HUES6 (cell line): ENCODE data around the gene LRRC4B.
"Not testable (repeated sequence)": the region's sequence is repeated elsewhere in the genome, so short reads cannot be mapped to it uniquely, and the experiment has no call there.

Experiments
- H3K27ac ChIP-seq: 2 replicates; pipeline ENCODE4 v1.7.0; 2013; ENCODE audit warnings: low read depth, mild to moderate bottlenecking, low read length, inconsistent platforms
- H3K27me3 ChIP-seq: 2 replicates; pipeline ENCODE4 v1.6.1; 2013; ENCODE audit warnings: low read length; ENCODE audit not compliant: control insufficient read depth, insufficient read depth
- H3K36me3 ChIP-seq: 2 replicates; pipeline ENCODE4 v1.6.1; 2013; ENCODE audit warnings: low read length; ENCODE audit not compliant: control insufficient read depth, insufficient read depth
- H3K4me1 ChIP-seq: 2 replicates; pipeline ENCODE4 v1.6.1; 2013; ENCODE audit warnings: low read length; ENCODE audit not compliant: control insufficient read depth, insufficient read depth
- H3K4me3 ChIP-seq: 2 replicates; pipeline ENCODE4 v1.5.1; 2013; ENCODE audit warnings: low read depth, low read length
- H3K9ac ChIP-seq: one replicate; pipeline ENCODE4 v1.6.1; 2013; ENCODE audit warnings: mild to moderate bottlenecking, low read length
- H3K9me3 ChIP-seq: 2 replicates; pipeline ENCODE4 v1.6.1; 2013; ENCODE audit warnings: low read depth, low read length; ENCODE audit not compliant: control insufficient read depth, insufficient read depth

Gene LRRC4B, protein sequence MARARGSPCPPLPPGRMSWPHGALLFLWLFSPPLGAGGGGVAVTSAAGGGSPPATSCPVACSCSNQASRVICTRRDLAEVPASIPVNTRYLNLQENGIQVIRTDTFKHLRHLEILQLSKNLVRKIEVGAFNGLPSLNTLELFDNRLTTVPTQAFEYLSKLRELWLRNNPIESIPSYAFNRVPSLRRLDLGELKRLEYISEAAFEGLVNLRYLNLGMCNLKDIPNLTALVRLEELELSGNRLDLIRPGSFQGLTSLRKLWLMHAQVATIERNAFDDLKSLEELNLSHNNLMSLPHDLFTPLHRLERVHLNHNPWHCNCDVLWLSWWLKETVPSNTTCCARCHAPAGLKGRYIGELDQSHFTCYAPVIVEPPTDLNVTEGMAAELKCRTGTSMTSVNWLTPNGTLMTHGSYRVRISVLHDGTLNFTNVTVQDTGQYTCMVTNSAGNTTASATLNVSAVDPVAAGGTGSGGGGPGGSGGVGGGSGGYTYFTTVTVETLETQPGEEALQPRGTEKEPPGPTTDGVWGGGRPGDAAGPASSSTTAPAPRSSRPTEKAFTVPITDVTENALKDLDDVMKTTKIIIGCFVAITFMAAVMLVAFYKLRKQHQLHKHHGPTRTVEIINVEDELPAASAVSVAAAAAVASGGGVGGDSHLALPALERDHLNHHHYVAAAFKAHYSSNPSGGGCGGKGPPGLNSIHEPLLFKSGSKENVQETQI

DNA sequence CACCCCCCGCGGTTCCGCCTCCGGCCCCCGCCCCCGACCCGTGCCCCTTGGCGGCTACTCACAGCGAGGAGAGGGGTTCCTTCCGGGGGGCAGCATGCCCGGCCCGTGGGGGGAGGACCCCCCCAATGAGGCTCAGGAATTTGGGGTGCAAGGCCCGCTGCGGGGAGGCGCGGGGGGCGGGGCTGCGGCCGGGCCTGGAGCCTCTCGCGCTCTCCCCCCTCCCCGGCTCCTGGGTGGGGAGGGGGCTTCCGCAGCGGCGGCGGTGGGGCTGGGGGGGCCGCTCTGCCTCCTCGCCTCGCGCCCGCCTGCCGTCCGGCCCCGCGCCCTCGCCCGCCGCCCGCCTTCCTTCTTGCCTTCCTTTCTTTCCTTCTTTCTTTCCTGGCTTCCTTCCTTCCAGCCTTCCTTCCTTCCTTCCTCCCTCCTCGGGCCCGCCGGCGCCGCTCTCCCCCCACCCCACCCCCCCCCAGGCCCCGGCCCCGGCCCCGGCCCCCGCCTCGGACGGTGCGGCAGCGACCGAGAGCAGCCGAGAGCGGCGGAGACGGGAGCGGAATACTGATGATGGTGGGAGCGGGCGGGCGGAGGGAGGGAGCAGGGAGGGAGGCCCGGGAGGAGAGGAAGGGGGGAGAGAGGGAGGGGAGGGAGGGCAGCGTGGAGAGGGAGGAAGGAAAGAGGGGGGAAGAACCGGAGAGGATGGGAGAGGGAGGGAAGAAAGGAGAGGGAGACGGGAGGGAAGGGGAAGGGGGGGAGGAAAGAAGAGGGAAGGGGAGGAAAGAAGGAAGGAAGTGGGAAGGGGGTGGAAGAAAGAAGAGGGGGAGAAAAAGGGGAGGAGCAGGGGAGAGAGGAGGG is at the start of gene LRRC4B:
TSS of gene LRRC4B (minus strand) at position 554 of the 846 bp plus-strand sequence. CDS start 19,597 bp downstream, outside the sequence.
- Histone ChIP-seq H3K4me3 (peak within 1 kb of the TSS; percentile 53), H3K27me3 (peaks cover 73% of the 10 kb centered on the region)

DNA sequence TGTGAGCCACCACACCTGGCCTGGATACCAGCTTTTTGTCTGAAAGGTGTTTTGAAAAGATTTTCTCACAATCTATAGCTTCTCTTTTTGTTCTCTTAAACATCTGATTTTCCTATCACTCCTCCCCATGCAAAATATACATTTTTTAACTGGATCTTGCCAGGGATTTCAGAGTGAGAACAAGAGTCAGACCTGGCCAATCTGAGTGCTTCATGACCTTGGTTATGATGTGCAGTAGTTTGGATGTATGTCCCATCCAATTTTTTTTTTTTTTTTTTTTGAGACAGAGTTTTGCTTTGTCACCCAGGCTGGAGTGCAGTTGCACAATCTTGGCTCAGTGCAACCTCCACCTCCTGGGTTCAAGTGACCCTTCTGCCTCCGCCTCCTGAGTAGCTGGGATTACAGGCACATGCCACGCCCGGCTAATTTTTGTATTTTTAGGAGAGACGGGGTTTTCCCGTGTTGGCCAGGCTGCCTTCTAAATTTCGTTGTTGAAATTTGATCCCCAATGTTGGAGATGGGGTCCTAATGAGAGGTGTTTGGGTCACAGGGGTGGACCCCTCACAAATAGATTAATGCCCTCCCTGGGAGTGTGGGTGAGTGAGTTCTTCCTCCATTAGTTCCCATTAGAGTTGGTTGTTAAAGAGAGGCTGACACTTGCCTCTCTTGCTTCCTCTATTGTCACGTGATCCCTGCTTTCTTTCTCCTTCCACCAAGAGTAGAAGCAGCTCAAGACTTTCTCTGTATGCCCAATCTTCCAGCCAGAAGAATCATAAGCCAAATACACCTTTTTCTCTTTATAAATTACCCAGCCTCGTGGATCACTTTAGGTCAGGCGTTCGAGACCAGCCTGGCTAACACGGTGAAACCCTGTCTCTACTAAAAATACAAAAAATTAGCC is 44.5 kb upstream of the LRRC4B start:
- H3K9ac ChIP-seq, H3K4me3 ChIP-seq, H3K4me1 ChIP-seq, H3K9me3 ChIP-seq, H3K27ac ChIP-seq, H3K27me3 ChIP-seq, H3K36me3 ChIP-seq: not testable (repeated sequence)

More for the DNA sequence above, at the start of gene LRRC4B:
- H3K27ac ChIP-seq: no peak within 1 kb of the TSS
- H3K4me1 ChIP-seq: peaks cover 7% of the 10 kb centered on the region
- H3K9me3 ChIP-seq: no peaks in the 10 kb centered on the region
- H3K36me3 ChIP-seq: no peaks in the 10 kb centered on the region
- H3K9ac ChIP-seq: no peak within 1 kb of the TSS

DNA sequence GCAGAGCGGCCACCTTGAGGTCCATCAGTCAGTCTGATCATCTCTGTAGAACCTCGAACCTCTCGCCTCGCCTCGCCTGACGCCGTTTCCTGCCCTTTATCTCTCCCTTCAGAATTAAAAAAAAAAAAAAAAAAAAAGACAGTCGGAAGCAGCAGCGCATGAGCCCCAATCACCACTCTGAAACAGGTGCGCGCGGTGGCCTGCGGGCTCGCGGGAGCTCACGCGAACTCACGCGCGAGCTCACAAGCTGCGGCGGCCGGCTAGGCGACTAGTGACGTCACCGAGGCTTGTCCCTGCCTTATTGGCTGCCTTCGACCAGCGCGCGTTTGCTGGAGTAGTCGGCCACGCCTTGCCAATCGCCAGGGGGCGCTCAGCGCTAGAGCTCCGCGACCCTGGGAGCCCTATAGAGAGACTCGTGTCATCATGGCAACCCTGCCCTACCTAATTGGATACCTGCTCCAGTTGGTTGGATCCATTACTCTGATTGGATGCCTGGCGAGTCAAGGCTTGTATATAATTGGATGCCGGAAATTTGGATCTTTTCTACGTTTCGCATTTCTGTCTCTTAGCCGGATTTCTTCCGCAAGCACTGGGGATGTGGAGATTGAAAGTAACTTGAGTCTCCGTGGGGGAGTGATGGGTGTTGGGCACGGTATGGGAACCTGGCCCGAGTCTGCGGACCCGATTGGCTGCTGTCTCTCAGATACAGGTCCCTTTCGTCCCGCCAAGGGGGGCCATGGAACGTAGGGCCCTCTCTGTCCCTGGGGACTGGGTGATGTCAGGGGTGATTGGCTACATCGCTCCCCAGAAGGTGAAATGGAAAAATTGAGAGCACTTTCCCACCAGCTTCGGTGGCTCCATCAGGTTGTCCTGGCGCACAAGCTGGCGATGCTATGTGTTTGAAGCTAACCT is 39.9 kb upstream of the LRRC4B start:
- peak overlapping the region; percentile 52 for H3K4me3 ChIP-seq
- H3K4me1 ChIP-seq: no peaks in the 10 kb centered on the region
- H3K9ac ChIP-seq: no peak overlapping the region
- peaks cover 22% of the 10 kb centered on the region for H3K27me3 ChIP-seq
- no peak overlapping the region for H3K27ac ChIP-seq
- H3K36me3 ChIP-seq: no peaks in the 10 kb centered on the region
- peaks cover 10% of the 10 kb centered on the region for H3K9me3 ChIP-seq

DNA sequence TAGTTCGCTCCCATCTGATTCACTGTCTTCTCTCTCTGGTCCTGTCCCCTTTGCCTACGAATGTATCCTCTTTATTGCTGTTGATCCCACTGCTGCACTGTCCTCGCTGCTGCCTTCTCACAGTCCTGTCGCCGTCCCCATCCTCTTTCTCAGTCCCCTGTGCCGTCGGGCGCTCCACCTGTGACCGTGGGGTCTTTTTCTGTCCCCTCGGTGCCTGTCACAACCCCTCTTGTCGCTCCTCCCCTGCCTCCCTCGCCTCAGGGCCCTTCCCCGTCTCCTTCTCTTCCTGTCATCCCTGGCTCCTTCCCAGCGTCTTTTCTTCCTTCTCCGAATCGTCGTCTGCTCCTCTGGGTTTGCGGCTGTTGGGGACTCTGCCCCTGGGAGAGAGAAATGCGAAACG is 39.2 kb upstream of the LRRC4B start:
- Histone ChIP-seq H3K27ac (no peak overlapping the region), H3K36me3 (no peaks in the 10 kb centered on the region), H3K27me3 (peaks cover 29% of the 10 kb centered on the region), H3K9ac (no peak overlapping the region), H3K4me3 (peak overlapping the region; percentile 44), H3K4me1 (no peaks in the 10 kb centered on the region), H3K9me3 (peaks cover 10% of the 10 kb centered on the region)

DNA sequence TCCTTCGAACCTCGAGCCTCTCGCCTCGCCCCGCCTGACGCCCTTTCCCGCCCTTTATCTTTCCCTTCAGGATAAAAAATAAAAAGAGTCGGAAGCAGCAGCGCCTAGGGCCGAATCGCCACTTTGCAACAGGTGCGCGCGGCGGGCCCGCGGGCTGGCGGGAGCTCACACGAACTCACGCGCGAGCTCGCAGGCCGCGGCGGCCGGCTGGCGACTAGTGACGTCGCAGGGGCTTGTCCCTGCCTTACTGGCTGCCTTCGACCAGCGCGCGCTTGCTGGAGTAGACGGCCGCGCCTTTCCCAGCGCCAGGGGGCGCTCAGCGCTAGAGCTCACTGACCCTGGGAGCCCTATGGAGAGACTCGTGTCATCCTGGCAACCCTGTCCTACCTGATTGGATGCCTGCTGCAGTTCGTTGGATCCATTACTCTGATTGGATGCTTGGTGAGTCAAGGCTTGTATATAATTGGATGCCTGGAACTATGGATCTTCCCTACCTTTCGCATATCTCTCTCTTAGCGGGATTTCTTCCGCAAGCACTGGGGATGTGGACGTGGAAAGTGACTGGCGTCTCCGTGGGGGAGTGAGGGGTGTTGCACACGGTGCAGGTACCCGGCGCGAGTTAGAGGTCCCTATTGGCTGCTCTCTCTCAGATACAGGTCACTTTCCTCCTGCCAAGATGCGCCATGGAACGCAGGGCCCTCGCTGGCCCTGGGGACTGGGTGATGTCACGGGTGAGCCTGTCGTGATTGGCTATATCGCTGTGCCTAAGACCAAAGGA is 38.0 kb upstream of the LRRC4B start:
- H3K36me3 ChIP-seq, H3K9me3 ChIP-seq, H3K9ac ChIP-seq, H3K27ac ChIP-seq, H3K4me1 ChIP-seq: not testable (repeated sequence)
- H3K27me3 ChIP-seq: peaks cover 41% of the 10 kb centered on the region
- H3K4me3 ChIP-seq: peak overlapping the region; percentile 40

DNA sequence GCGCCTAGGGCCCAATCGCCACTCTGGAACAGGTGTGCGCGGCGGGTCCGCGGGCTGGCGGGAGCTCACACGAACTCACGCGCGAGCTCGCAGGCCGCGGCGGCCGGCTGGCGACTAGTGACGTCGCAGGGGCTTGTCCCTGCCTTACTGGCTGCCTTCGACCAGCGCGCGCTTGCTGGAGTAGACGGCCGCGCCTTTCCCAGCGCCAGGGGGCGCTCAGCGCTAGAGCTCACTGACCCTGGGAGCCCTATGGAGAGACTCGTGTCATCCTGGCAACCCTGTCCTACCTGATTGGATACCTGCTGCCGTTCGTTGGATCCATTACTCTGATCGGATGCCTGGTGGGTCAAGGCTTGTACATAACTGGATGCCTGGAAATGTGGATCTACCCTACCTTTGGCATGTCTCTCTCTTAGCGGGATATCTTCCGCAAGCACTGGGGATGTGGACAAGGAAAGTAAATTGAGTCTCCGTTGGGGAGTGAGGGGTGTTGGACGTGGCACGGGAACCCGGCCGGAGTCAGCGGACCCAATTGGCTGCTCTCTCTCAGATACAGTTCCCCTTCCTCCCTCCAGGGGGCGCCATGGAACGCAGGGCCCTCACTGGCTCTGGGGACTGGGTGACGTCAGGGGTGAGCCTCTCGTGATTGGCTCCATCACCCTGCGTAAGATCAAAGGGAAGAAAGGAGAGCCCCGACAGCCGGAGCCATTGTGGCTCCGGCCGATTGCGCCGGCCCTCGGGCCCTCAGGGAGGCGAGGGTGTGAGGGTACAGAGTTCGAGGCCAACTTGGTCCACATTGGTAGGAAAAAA is 36.2 kb upstream of the LRRC4B start:
- H3K27ac ChIP-seq, H3K9ac ChIP-seq, H3K4me3 ChIP-seq, H3K4me1 ChIP-seq, H3K9me3 ChIP-seq, H3K36me3 ChIP-seq: not testable (repeated sequence)
- H3K27me3 ChIP-seq: peaks cover 48% of the 10 kb centered on the region

DNA sequence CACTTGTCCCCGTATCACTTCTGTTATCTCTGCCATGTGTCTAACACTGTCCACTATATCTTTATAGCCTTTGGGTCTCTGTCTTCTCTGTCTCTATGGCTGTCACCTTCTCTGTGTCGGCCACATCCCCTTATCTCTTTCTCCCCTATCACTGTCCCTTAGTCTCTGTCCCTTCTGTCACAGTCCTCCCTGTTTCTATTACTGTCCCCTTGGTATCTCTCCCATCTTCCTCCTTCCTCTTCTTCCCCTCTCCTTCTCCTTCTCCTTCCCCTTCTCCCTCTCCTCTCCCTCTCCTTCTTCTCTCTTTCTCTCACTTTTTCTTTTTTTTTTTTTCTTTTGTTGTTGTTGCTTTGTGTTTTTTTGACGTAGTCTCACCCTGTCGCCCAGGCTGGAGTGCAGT is 34.7 kb upstream of the LRRC4B start:
- Histone ChIP-seq H3K4me3 (no peak overlapping the region), H3K9ac (no peak overlapping the region), H3K4me1 (no peaks in the 10 kb centered on the region), H3K27me3 (peaks cover 48% of the 10 kb centered on the region), H3K27ac (no peak overlapping the region), H3K9me3 (peaks cover 10% of the 10 kb centered on the region), H3K36me3 (no peaks in the 10 kb centered on the region)

DNA sequence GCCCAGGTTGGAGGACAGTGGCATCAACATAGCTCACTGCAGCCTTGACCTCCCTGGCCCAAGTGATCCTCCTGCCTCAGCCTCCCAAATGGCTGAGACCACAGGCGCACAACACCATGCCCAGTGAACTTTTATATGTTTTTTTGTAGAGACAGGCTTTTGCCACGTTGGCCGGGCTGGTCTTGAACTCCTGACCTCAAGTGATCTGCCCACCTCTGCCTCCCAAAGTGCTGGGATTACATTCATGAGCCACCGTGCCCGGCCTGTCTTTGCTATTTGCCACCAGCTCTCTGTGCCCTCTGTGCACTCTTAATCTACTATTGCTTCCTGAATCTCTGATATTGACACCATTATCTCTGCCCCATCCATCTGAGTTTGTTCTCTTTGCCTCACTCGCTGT is 34.3 kb upstream of the LRRC4B start:
- Histone ChIP-seq H3K4me1 (no peaks in the 10 kb centered on the region), H3K36me3 (no peaks in the 10 kb centered on the region), H3K27ac (no peak overlapping the region), H3K9ac (no peak overlapping the region), H3K9me3 (peaks cover 10% of the 10 kb centered on the region), H3K27me3 (peaks cover 45% of the 10 kb centered on the region), H3K4me3 (no peak overlapping the region)

DNA sequence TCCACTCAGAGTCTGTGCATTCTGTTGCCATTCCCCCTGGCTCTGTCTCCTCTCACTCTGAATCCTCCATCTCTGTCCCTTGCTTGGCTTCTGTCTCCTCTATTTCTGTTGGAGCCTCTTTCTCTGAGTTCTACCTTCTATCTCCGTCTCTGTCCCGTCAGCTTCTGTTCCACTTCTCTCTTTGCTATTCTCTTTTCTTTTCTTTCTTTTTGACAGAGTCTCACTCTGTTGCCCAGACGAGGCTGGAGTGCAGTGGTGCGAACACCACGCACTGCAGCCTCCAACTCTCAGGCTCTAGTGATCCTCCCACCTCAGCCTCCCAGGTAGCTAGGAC is 33.8 kb upstream of the LRRC4B start:
- Histone ChIP-seq H3K9ac (no peak overlapping the region), H3K36me3 (no peaks in the 10 kb centered on the region), H3K27ac (no peak overlapping the region), H3K9me3 (peaks cover 7% of the 10 kb centered on the region), H3K27me3 (peaks cover 40% of the 10 kb centered on the region), H3K4me3 (no peak overlapping the region), H3K4me1 (no peaks in the 10 kb centered on the region)
